ENCODE data around the gene AFTPH.

AFTPH gene

DNA sequence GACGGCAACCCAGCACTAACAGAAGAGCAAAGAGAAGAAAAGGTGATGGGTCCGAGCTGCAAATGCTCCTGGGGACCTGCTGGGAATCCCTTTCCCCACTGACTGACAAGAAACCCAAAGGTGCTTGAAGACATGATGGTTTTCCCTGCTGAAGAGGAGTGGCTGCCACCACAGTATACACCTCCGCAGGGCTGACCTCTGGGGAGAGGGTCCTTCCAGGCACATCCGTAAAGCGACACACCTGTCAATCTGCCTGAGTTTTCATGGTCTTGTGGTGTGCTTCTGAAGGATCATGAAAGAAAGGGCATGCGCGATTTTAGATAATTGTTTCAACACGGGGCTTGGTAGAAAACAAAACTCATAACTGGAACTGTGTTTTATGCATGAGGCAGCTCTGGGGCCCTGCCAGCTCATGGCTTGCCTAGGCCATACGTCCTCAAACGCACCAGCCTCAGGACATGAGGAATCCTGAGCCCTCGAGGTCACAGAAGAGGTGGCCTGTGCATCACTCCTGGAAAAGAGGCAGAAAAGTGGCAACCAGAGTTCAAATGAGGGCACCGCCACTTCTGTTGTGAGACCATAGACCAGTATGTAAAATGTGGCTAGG, 77.8 kb downstream of the AFTPH start (continued):
- no peak for TF ChIP-seq ZNF354C (tag by site-specific recombination; IDR thresholded peaks at IDR 0.05; ENCODE audit: borderline replicate concordance, low read depth)

DNA sequence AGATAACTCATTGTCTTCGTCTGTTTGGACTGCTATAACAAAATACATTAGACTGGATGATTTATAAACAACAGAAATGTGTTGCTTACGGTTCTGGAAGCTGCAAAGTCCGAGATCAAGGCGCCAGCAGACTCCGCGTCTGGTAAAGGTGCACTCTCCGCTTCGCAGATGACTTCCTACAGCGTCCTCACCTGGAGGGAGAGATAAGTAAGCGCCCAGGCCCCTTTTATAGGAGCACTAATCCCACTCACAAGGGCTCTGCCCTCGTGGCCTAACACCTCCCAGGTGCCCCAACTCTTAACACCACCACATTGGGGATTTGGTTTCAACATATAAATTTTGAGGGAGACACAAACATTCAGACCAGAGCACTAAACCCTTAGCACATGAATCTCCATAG, 78.3 kb downstream of the AFTPH start:
- ChIA-PET CTCF (no interaction called here), POLR2A (no interaction called here)
- Histone ChIP-seq H3K36me3 (ENCODE audit: control insufficient read depth in 2 of 2, insufficient read depth in 1 of 2, low read length in 2 of 2) (no peaks in the 10 kb centered on the region), H3K27ac (ENCODE audit: extremely low read depth, low read depth, low read length) (no peak overlapping the region), H3K4me3 (ENCODE audit: low read depth, low read length) (no peak overlapping the region), H3K9me3 (ENCODE audit: control insufficient read depth, insufficient read depth, low read depth, low read length) (no peaks in the 10 kb centered on the region), H3K4me1 (ENCODE audit: control insufficient read depth, insufficient read depth, low read length) (peaks cover 9% of the 10 kb centered on the region)
- no peak for TF ChIP-seq ZNF19 (tag by site-specific recombination; IDR thresholded peaks at IDR 0.05; ENCODE audit: low read depth)
- TF ChIP-seq ZNF132 (tag by site-specific recombination; IDR thresholded peaks at IDR 0.05; ENCODE audit: borderline replicate concordance), result no peak
- TF ChIP-seq SP3 (tag by site-specific recombination; IDR thresholded peaks at IDR 0.05), result no peak
- TF ChIP-seq ZNF23 (tag by site-specific recombination; IDR thresholded peaks at IDR 0.05; ENCODE audit: borderline replicate concordance), result no peak
- TF ChIP-seq, protein P1, sequence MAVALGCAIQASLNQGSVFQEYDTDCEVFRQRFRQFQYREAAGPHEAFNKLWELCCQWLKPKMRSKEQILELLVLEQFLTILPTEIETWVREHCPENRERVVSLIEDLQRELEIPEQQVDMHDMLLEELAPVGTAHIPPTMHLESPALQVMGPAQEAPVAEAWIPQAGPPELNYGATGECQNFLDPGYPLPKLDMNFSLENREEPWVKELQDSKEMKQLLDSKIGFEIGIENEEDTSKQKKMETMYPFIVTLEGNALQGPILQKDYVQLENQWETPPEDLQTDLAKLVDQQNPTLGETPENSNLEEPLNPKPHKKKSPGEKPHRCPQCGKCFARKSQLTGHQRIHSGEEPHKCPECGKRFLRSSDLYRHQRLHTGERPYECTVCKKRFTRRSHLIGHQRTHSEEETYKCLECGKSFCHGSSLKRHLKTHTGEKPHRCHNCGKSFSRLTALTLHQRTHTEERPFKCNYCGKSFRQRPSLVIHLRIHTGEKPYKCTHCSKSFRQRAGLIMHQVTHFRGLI (tag by site-specific recombination; IDR thresholded peaks at IDR 0.05), result no peak
- TF ChIP-seq, protein P2, sequence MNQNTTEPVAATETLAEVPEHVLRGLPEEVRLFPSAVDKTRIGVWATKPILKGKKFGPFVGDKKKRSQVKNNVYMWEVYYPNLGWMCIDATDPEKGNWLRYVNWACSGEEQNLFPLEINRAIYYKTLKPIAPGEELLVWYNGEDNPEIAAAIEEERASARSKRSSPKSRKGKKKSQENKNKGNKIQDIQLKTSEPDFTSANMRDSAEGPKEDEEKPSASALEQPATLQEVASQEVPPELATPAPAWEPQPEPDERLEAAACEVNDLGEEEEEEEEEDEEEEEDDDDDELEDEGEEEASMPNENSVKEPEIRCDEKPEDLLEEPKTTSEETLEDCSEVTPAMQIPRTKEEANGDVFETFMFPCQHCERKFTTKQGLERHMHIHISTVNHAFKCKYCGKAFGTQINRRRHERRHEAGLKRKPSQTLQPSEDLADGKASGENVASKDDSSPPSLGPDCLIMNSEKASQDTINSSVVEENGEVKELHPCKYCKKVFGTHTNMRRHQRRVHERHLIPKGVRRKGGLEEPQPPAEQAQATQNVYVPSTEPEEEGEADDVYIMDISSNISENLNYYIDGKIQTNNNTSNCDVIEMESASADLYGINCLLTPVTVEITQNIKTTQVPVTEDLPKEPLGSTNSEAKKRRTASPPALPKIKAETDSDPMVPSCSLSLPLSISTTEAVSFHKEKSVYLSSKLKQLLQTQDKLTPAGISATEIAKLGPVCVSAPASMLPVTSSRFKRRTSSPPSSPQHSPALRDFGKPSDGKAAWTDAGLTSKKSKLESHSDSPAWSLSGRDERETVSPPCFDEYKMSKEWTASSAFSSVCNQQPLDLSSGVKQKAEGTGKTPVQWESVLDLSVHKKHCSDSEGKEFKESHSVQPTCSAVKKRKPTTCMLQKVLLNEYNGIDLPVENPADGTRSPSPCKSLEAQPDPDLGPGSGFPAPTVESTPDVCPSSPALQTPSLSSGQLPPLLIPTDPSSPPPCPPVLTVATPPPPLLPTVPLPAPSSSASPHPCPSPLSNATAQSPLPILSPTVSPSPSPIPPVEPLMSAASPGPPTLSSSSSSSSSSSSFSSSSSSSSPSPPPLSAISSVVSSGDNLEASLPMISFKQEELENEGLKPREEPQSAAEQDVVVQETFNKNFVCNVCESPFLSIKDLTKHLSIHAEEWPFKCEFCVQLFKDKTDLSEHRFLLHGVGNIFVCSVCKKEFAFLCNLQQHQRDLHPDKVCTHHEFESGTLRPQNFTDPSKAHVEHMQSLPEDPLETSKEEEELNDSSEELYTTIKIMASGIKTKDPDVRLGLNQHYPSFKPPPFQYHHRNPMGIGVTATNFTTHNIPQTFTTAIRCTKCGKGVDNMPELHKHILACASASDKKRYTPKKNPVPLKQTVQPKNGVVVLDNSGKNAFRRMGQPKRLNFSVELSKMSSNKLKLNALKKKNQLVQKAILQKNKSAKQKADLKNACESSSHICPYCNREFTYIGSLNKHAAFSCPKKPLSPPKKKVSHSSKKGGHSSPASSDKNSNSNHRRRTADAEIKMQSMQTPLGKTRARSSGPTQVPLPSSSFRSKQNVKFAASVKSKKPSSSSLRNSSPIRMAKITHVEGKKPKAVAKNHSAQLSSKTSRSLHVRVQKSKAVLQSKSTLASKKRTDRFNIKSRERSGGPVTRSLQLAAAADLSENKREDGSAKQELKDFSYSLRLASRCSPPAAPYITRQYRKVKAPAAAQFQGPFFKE (tag by site-specific recombination; IDR thresholded peaks at IDR 0.05; ENCODE audit: borderline replicate concordance), result no peak
- TF ChIP-seq ZNF37A (tag by site-specific recombination; IDR thresholded peaks at IDR 0.05), result no peak
- TF ChIP-seq ZNF302 (tag by site-specific recombination; IDR thresholded peaks at IDR 0.05; ENCODE audit: low read depth), result no peak
- TF ChIP-seq, protein P3, sequence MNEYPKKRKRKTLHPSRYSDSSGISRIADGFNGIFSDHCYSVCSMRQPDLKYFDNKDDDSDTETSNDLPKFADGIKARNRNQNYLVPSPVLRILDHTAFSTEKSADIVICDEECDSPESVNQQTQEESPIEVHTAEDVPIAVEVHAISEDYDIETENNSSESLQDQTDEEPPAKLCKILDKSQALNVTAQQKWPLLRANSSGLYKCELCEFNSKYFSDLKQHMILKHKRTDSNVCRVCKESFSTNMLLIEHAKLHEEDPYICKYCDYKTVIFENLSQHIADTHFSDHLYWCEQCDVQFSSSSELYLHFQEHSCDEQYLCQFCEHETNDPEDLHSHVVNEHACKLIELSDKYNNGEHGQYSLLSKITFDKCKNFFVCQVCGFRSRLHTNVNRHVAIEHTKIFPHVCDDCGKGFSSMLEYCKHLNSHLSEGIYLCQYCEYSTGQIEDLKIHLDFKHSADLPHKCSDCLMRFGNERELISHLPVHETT (tag by site-specific recombination; IDR thresholded peaks at IDR 0.05), result no peak
- TF ChIP-seq, protein P4, sequence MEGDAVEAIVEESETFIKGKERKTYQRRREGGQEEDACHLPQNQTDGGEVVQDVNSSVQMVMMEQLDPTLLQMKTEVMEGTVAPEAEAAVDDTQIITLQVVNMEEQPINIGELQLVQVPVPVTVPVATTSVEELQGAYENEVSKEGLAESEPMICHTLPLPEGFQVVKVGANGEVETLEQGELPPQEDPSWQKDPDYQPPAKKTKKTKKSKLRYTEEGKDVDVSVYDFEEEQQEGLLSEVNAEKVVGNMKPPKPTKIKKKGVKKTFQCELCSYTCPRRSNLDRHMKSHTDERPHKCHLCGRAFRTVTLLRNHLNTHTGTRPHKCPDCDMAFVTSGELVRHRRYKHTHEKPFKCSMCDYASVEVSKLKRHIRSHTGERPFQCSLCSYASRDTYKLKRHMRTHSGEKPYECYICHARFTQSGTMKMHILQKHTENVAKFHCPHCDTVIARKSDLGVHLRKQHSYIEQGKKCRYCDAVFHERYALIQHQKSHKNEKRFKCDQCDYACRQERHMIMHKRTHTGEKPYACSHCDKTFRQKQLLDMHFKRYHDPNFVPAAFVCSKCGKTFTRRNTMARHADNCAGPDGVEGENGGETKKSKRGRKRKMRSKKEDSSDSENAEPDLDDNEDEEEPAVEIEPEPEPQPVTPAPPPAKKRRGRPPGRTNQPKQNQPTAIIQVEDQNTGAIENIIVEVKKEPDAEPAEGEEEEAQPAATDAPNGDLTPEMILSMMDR (tag by site-specific recombination; IDR thresholded peaks at IDR 0.05), result no peak

DNA sequence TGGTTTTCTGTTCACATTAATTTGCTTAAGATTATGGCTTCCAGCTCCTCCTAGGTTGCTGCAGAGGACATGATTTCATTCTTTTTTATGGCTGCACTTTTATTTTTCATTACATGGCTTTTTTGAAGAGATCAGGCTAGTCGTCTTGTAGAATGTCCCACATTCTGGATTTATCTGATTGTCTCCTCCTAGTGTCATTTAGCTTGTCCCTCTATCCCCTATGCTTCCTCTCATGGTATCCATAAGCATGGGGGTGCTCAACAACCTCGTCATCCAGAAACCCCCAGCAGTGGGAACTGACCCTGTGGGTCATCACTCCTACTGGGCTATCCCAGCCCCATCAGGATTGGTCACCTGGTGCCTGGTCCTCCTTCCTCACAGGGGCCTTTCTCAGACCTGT, 80.0 kb downstream of the AFTPH start:
- Histone ChIP-seq H3K4me3 (ENCODE audit: low read depth, low read length) (no peak overlapping the region), H3K36me3 (ENCODE audit: control insufficient read depth in 2 of 2, insufficient read depth in 1 of 2, low read length in 2 of 2) (no peaks in the 10 kb centered on the region), H3K27ac (ENCODE audit: extremely low read depth, low read depth, low read length) (no peak overlapping the region), H3K9me3 (ENCODE audit: control insufficient read depth, insufficient read depth, low read depth, low read length) (no peaks in the 10 kb centered on the region), H3K4me1 (ENCODE audit: control insufficient read depth, insufficient read depth, low read length) (peaks cover 9% of the 10 kb centered on the region)
- ChIA-PET CTCF (no interaction called here), POLR2A (no interaction called here)
- TF ChIP-seq ZNF341 (tag by site-specific recombination; IDR thresholded peaks at IDR 0.05; ENCODE audit: low read depth), result no peak
- TF ChIP-seq SETDB1 (IDR thresholded peaks at IDR 0.05; ENCODE audit: insufficient read length, low read length), result peak; percentile 48
- TF ChIP-seq SP3 (tag by site-specific recombination; IDR thresholded peaks at IDR 0.05), result no peak
- TF ChIP-seq KLF16 (tag by site-specific recombination; IDR thresholded peaks at IDR 0.05), result no peak
- TF ChIP-seq, protein P5, sequence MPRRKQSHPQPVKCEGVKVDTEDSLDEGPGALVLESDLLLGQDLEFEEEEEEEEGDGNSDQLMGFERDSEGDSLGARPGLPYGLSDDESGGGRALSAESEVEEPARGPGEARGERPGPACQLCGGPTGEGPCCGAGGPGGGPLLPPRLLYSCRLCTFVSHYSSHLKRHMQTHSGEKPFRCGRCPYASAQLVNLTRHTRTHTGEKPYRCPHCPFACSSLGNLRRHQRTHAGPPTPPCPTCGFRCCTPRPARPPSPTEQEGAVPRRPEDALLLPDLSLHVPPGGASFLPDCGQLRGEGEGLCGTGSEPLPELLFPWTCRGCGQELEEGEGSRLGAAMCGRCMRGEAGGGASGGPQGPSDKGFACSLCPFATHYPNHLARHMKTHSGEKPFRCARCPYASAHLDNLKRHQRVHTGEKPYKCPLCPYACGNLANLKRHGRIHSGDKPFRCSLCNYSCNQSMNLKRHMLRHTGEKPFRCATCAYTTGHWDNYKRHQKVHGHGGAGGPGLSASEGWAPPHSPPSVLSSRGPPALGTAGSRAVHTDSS (tag by site-specific recombination; IDR thresholded peaks at IDR 0.05), result no peak
- no peak for TF ChIP-seq REPIN1 (tag by site-specific recombination; IDR thresholded peaks at IDR 0.05; ENCODE audit: low read depth)
